Keratinocyte (primary cell): ENCODE measurements around the gene SCAF4. TPM values are rescaled to one million over a fixed set of nuclear protein-coding genes. Genes with fewer than 3 reads are reported as not detected.
"Not testable (repeated sequence)": the region's sequence is repeated elsewhere in the genome, so short reads cannot be mapped to it uniquely, and the experiment has no call there.

Experiments used
- DNase-seq: peaks from one replicate; pipeline ENCODE4 v3.0.0-alpha.2; 2011; ENCODE audit warnings: low read depth, missing footprints, low spot score
- FAIRE-seq: peaks from 2 replicates; lab custom pipeline; 2011; peaks lifted over from hg19 to GRCh38; lab: Jason Lieb, UNC
- H2AFZ ChIP-seq: 2 replicates; pipeline ENCODE4 v1.6.0; 2012; ENCODE audit warnings: low read length, control low read depth, inconsistent platforms; ENCODE audit not compliant: control insufficient read depth
- H3K27ac ChIP-seq: 2 replicates; pipeline ENCODE4 v1.5.1; 2011; ENCODE audit warnings: low read length; ENCODE audit not compliant: control insufficient read depth, insufficient read depth
- H3K27me3 ChIP-seq: 3 replicates; pipeline ENCODE4 v1.6.0; 2011; ENCODE audit warnings: low read length; ENCODE audit not compliant: control insufficient read depth, insufficient read depth; ENCODE audit errors: extremely low read depth
- H3K36me3 ChIP-seq, 2 experiments: 2 replicates in 1 of 2; 3 replicates in 1 of 2; pipeline ENCODE4 v1.5.1; 2011; ENCODE audit warnings: low read length in 2 of 2, mild to moderate bottlenecking in 1 of 2; ENCODE audit not compliant: control insufficient read depth in 2 of 2, insufficient read depth in 2 of 2; ENCODE audit errors: extremely low read depth in 1 of 2
- H3K4me1 ChIP-seq: 3 replicates; pipeline ENCODE4 v1.5.1; 2011; ENCODE audit warnings: low read length; ENCODE audit not compliant: control insufficient read depth, insufficient read depth; ENCODE audit errors: extremely low read depth
- H3K4me2 ChIP-seq: 3 replicates; pipeline ENCODE4 v1.6.0; 2011; ENCODE audit warnings: low read depth, low read length; ENCODE audit not compliant: control insufficient read depth, insufficient read depth; ENCODE audit errors: extremely low read depth
- H3K4me3 ChIP-seq, 3 experiments: fragments of 200-600 bp in 1 of 3; sonication (generic) in 1 of 3; 2 replicates in 2 of 3; 3 replicates in 1 of 3; pipeline ENCODE4 v1.5.1; 2011 to 2016; ENCODE audit warnings: low read length in 3 of 3, mild to moderate bottlenecking in 3 of 3, control low read depth in 2 of 3, inconsistent platforms in 1 of 3, low read depth in 1 of 3, mixed read lengths in 1 of 3, mixed run types in 1 of 3, moderate library complexity in 1 of 3; ENCODE audit not compliant: control insufficient read depth in 2 of 3, insufficient read depth in 2 of 3; ENCODE audit errors: extremely low read depth in 1 of 3
- H3K79me2 ChIP-seq: 2 replicates; pipeline ENCODE4 v1.6.0; 2012; ENCODE audit warnings: low read length; ENCODE audit not compliant: control insufficient read depth, insufficient read depth
- H3K9ac ChIP-seq: 3 replicates; pipeline ENCODE4 v1.6.0; 2011; ENCODE audit warnings: low read length; ENCODE audit not compliant: control insufficient read depth, insufficient read depth; ENCODE audit errors: extremely low read depth
- H3K9me1 ChIP-seq: 3 replicates; pipeline ENCODE4 v1.6.0; 2011; ENCODE audit warnings: low read length; ENCODE audit not compliant: control insufficient read depth, insufficient read depth; ENCODE audit errors: extremely low read depth
- H3K9me3 ChIP-seq: 2 replicates; pipeline ENCODE4 v1.5.1; 2012; ENCODE audit warnings: low read depth, low read length; ENCODE audit not compliant: control insufficient read depth
- H4K20me1 ChIP-seq: 3 replicates; pipeline ENCODE4 v1.6.0; 2011; ENCODE audit warnings: low read length; ENCODE audit not compliant: control insufficient read depth, insufficient read depth; ENCODE audit errors: extremely low read depth
- EZH2 ChIP-seq: IDR thresholded peaks from one replicate; pipeline ENCODE4 v1.6.1; 2012; ENCODE audit warnings: inconsistent platforms, mild to moderate bottlenecking, low read length, moderate library complexity
- dilution Hi-C: fragments of 300-500 bp; cut with MboI; formaldehyde crosslinking; loops from one replicate; pipeline ENCODE4 v1.7.0; 2020; ENCODE audit warnings: low sequenced_read_pairs; ENCODE audit not compliant: extremely low pct_ligation_motif_present
- polyA plus RNA-seq, 5 experiments: library from polyadenylated mRNA; depleted of rRNA in 3 of 5; stranded (reverse) in 3 of 5; stranded (forward) in 1 of 5; unstranded in 1 of 5; fragments of >200 nt; gene quantifications; 1 replicate in 1 of 5; 2 replicates in 3 of 5; 3 replicates in 1 of 5; pipeline versions ENCODE4 v1.2.1 to v1.2.3, GENCODE V29; 2011 to 2012; ENCODE audit warnings: missing spikeins in 2 of 5, low read depth in 1 of 5, low replicate concordance in 1 of 5
- TF ChIP-seq, protein P1 (sequence below), 3 experiments: IDR thresholded peaks in 1 of 3; conservative IDR thresholded peaks in 1 of 3; optimal IDR thresholded peaks in 1 of 3; 2 replicates in 2 of 3; 3 replicates in 1 of 3; pipeline versions ENCODE3 to v1.5.1; 2011; ENCODE audit warnings: low read length in 3 of 3, mild to moderate bottlenecking in 3 of 3, moderate library complexity in 2 of 3, control low read depth in 1 of 3, inconsistent platforms in 1 of 3; ENCODE audit not compliant: insufficient read depth in 2 of 3; ENCODE audit errors: extremely low read depth in 1 of 3

Gene SCAF4
- polyA plus RNA-seq, 1 donor (not counting 4 experiments of a cell fraction or from before 2014, with no cell fraction given): 7.5 TPM

DNA sequence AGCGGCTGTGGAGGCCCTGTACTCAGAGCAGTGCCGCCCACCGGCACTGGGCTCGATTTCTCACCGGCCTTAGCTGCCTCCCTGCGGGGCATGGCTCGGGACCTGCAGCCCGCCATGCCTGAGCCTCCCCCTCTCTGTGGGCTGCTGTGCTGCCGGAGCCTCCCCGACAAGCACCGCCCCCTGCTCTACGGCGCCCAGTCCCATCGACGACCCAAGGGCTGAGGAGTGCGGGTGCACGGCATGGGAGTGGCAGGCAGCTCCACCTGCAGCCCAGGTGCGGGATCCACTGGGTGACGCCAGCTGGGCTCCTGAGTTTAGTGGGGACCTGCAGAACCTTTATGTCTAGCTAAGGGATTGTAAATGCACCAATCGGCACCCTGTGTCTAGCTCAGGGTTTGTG is 77.6 kb downstream of the SCAF4 start:
- Histone ChIP-seq H3K36me3 (no peaks in the 10 kb centered on the region), H2AFZ (no peak overlapping the region), H3K27ac (no peak overlapping the region), H3K4me3 (no peak overlapping the region), H3K79me2 (no peaks in the 10 kb centered on the region), H3K9me1 (no peaks in the 10 kb centered on the region), H3K9ac (no peak overlapping the region), H3K4me1 (peaks cover 8% of the 10 kb centered on the region), H3K27me3 (no peaks in the 10 kb centered on the region), H4K20me1 (no peaks in the 10 kb centered on the region), H3K4me2 (no peak overlapping the region), H3K9me3 (no peaks in the 10 kb centered on the region)
- DNase-seq (no peak), FAIRE-seq (no peak)
- dilution Hi-C loops: no loop called here
- TF ChIP-seq, protein P1, sequence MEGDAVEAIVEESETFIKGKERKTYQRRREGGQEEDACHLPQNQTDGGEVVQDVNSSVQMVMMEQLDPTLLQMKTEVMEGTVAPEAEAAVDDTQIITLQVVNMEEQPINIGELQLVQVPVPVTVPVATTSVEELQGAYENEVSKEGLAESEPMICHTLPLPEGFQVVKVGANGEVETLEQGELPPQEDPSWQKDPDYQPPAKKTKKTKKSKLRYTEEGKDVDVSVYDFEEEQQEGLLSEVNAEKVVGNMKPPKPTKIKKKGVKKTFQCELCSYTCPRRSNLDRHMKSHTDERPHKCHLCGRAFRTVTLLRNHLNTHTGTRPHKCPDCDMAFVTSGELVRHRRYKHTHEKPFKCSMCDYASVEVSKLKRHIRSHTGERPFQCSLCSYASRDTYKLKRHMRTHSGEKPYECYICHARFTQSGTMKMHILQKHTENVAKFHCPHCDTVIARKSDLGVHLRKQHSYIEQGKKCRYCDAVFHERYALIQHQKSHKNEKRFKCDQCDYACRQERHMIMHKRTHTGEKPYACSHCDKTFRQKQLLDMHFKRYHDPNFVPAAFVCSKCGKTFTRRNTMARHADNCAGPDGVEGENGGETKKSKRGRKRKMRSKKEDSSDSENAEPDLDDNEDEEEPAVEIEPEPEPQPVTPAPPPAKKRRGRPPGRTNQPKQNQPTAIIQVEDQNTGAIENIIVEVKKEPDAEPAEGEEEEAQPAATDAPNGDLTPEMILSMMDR (optimal IDR thresholded peaks at IDR 0.05 in 1 of 3, IDR thresholded peaks at IDR 0.05 in 1 of 3, conservative IDR thresholded peaks at IDR 0.05 in 1 of 3; ENCODE audit: extremely low read depth in 1 of 3, insufficient read depth in 2 of 3, low read length in 3 of 3): no peak
- no peak for TF ChIP-seq EZH2

GRCh38 chr21:31651491-31651890 is 80.4 kb downstream of the SCAF4 start:
- H2AFZ ChIP-seq, H3K9ac ChIP-seq, H3K9me3 ChIP-seq, H3K79me2 ChIP-seq, H3K9me1 ChIP-seq, H3K27me3 ChIP-seq, FAIRE-seq, H3K4me2 ChIP-seq, H3K4me1 ChIP-seq, H4K20me1 ChIP-seq, DNase-seq, H3K36me3 ChIP-seq, H3K4me3 ChIP-seq, dilution Hi-C loops, H3K27ac ChIP-seq: not testable (repeated sequence)

DNA sequence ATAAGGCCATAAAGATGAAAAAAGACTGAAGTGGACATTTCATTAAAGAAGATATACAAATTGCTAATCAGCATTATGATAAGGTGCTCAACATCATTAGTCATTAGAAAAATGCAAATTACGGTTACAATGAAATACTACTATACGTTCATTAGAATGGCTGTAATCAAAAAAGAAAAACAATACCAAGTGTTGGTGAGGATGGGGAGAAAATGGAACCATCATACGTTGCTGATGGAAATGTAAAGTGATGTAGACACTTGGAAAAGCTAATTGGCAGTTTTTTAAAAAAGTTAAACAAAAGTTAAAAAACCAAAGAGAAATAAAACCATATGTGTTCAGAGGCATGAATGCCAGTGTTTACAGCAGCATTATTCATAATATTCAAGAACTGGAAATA is 81.0 kb downstream of the SCAF4 start:
- Histone ChIP-seq H3K27me3 (no peaks in the 10 kb centered on the region), H2AFZ (no peak overlapping the region), H4K20me1 (no peaks in the 10 kb centered on the region), H3K9me1 (no peaks in the 10 kb centered on the region), H3K27ac (no peak overlapping the region), H3K9ac (no peak overlapping the region), H3K4me1 (no peaks in the 10 kb centered on the region), H3K4me3 (no peak overlapping the region), H3K36me3 (no peaks in the 10 kb centered on the region), H3K9me3 (no peaks in the 10 kb centered on the region), H3K79me2 (no peaks in the 10 kb centered on the region), H3K4me2 (no peak overlapping the region)
- DNase-seq: no peak
- no peak for TF ChIP-seq EZH2
- TF ChIP-seq, protein P1 (optimal IDR thresholded peaks at IDR 0.05 in 1 of 3, IDR thresholded peaks at IDR 0.05 in 1 of 3, conservative IDR thresholded peaks at IDR 0.05 in 1 of 3; ENCODE audit: extremely low read depth in 1 of 3, insufficient read depth in 2 of 3, low read length in 3 of 3): no peak
- dilution Hi-C loops: no loop called here
- FAIRE-seq: no peak
